ENCODE measurements around the gene NRIP1. TPM values are rescaled to one million over a fixed set of nuclear protein-coding genes. Genes with fewer than 3 reads are reported as not detected.

The NRIP1 gene
- total and polyA plus RNA-seq, 2 donors (not counting 1 experiment from before 2014, with no cell fraction given), result 3.3 to 32.1 TPM

DNA sequence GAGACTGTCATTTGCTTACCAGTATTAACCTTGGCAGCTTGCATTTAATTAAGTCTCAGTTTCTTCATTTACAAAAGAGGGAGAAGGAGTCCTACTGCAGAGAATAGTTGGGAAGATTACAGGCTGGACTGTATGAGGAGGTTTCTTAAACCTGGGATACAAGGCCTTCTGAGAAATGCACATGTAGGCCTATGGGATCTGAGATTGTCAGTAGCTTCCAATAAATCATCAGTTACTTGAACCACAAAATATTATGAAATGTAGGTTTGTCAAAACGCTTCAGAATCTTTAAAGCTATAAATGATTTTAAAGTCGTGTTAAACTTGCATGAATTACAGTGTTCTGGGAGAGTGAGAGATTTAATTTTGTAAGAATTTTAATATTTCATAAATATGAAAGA lies 69.6 kb downstream of the NRIP1 start:
- Histone ChIP-seq H3K9me3 (ENCODE audit: control extremely low read depth in 1 of 3, control insufficient read depth in 2 of 3, insufficient read depth in 1 of 3, low read length in 2 of 3) (no peaks in the 10 kb centered on the region), H3K27ac (ENCODE audit: low read length in 2 of 2) (no peak overlapping the region), H3K27me3 (replicated peaks in 1 of 4; ENCODE audit: control extremely low read depth in 1 of 4, control insufficient read depth in 3 of 4, insufficient read depth in 4 of 4, low read length in 3 of 4) (no peaks in the 10 kb centered on the region), H2AFZ (ENCODE audit: insufficient read depth, low read depth, low read length, poor library complexity, severe bottlenecking) (no peak overlapping the region), H4K20me1 (ENCODE audit: control insufficient read depth, insufficient read depth, low read length, poor library complexity, severe bottlenecking) (no peaks in the 10 kb centered on the region), H3K9ac (ENCODE audit: low read length) (no peak overlapping the region), H3K36me3 (replicated peaks in 1 of 2; ENCODE audit: control extremely low read depth in 1 of 2, control insufficient read depth in 1 of 2, extremely low read depth in 1 of 2, insufficient read depth in 2 of 2, low read length in 1 of 2) (peaks cover 2 to 3% of the 10 kb centered on the region in 2 experiments), H3K4me2 (replicated peaks; ENCODE audit: low read depth, low read length, poor library complexity, severe bottlenecking) (no peak overlapping the region), H3K4me1 (ENCODE audit: control insufficient read depth in 2 of 2, insufficient read depth in 2 of 2, low read length in 2 of 2) (no peaks in the 10 kb centered on the region), H3K79me2 (ENCODE audit: control insufficient read depth, insufficient read depth, low read length) (peaks cover 13% of the 10 kb centered on the region), H3K4me3 (ENCODE audit: control extremely low read depth in 1 of 5, extremely low read depth in 1 of 5, insufficient read depth in 1 of 5, low read depth in 2 of 5, low read length in 4 of 5) (no peak overlapping the region)
- Mint-ChIP-seq H3K4me1 (peaks cover 22% of the 10 kb centered on the region), H3K27me3 (no peaks in the 10 kb centered on the region), H3K27ac (no peak overlapping the region), H3K4me3 (no peak overlapping the region), H3K9me3 (ENCODE audit: insufficient read depth) (no peaks in the 10 kb centered on the region)
- ChIA-PET CTCF (no interaction called here), POLR2A (no interaction called here)
- no peak for TF ChIP-seq EZH2 (IDR thresholded peaks at IDR 0.05; ENCODE audit: borderline replicate concordance, insufficient read depth, low read depth, low read length, poor library complexity, severe bottlenecking)
- TF ChIP-seq, protein P1, sequence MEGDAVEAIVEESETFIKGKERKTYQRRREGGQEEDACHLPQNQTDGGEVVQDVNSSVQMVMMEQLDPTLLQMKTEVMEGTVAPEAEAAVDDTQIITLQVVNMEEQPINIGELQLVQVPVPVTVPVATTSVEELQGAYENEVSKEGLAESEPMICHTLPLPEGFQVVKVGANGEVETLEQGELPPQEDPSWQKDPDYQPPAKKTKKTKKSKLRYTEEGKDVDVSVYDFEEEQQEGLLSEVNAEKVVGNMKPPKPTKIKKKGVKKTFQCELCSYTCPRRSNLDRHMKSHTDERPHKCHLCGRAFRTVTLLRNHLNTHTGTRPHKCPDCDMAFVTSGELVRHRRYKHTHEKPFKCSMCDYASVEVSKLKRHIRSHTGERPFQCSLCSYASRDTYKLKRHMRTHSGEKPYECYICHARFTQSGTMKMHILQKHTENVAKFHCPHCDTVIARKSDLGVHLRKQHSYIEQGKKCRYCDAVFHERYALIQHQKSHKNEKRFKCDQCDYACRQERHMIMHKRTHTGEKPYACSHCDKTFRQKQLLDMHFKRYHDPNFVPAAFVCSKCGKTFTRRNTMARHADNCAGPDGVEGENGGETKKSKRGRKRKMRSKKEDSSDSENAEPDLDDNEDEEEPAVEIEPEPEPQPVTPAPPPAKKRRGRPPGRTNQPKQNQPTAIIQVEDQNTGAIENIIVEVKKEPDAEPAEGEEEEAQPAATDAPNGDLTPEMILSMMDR (IDR thresholded peaks at IDR 0.05), result no peak
- intact Hi-C loops (cut with micrococcal nuclease), result no loop called here
- ATAC-seq (ENCODE audit: low read depth) (no peak), DNase-seq (no peak)
- WGBS (ENCODE audit: insufficient coverage), result no CpG with 5 or more reads among the region's 2 CpGs

GRCh38 chr21:14993115-14993514 lies 71.7 kb downstream of the NRIP1 start:
- ChIA-PET POLR2A (no interaction called here), CTCF (no interaction called here)
- Histone ChIP-seq H3K4me3 (ENCODE audit: control extremely low read depth in 1 of 5, extremely low read depth in 1 of 5, insufficient read depth in 1 of 5, low read depth in 2 of 5, low read length in 4 of 5) (no peak overlapping the region), H3K36me3 (replicated peaks in 1 of 2; ENCODE audit: control extremely low read depth in 1 of 2, control insufficient read depth in 1 of 2, extremely low read depth in 1 of 2, insufficient read depth in 2 of 2, low read length in 1 of 2) (peaks cover 6 to 12% of the 10 kb centered on the region in 2 experiments), H2AFZ (ENCODE audit: insufficient read depth, low read depth, low read length, poor library complexity, severe bottlenecking) (no peak overlapping the region), H3K27ac (ENCODE audit: low read length in 2 of 2) (no peak overlapping the region), H4K20me1 (ENCODE audit: control insufficient read depth, insufficient read depth, low read length, poor library complexity, severe bottlenecking) (peaks cover 7% of the 10 kb centered on the region), H3K79me2 (ENCODE audit: control insufficient read depth, insufficient read depth, low read length) (peaks cover 10% of the 10 kb centered on the region), H3K9ac (ENCODE audit: low read length) (no peak overlapping the region), H3K4me1 (ENCODE audit: control insufficient read depth in 2 of 2, insufficient read depth in 2 of 2, low read length in 2 of 2) (no peaks in the 10 kb centered on the region), H3K4me2 (replicated peaks; ENCODE audit: low read depth, low read length, poor library complexity, severe bottlenecking) (no peak overlapping the region), H3K9me3 (ENCODE audit: control extremely low read depth in 1 of 3, control insufficient read depth in 2 of 3, insufficient read depth in 1 of 3, low read length in 2 of 3) (no peaks in the 10 kb centered on the region), H3K27me3 (replicated peaks in 1 of 4; ENCODE audit: control extremely low read depth in 1 of 4, control insufficient read depth in 3 of 4, insufficient read depth in 4 of 4, low read length in 3 of 4) (no peaks in the 10 kb centered on the region)
- H3K27ac Mint-ChIP-seq, result no peak overlapping the region
- peaks cover 22% of the 10 kb centered on the region for H3K4me1 Mint-ChIP-seq
- TF ChIP-seq, protein P1 (IDR thresholded peaks at IDR 0.05), result no peak
- TF ChIP-seq EZH2 (IDR thresholded peaks at IDR 0.05; ENCODE audit: borderline replicate concordance, insufficient read depth, low read depth, low read length, poor library complexity, severe bottlenecking), result no peak
- DNase-seq, result no peak
- ATAC-seq (ENCODE audit: low read depth), result no peak
- WGBS (ENCODE audit: insufficient coverage), result 83% methylated on average over 1 of the region's 2 CpGs
- H3K9me3 Mint-ChIP-seq (ENCODE audit: insufficient read depth), result no peaks in the 10 kb centered on the region
- H3K4me3 Mint-ChIP-seq, result no peak overlapping the region
- intact Hi-C loops (cut with micrococcal nuclease), result no loop called here
- no peaks in the 10 kb centered on the region for H3K27me3 Mint-ChIP-seq

Data from B cell (primary cell).